A549 (cell line): ENCODE results near the gene NKAP. TPM values are rescaled to one million over a fixed set of nuclear protein-coding genes. Genes with fewer than 3 reads are reported as not detected.

Source experiments
- ATAC-seq, 2 experiments: fragments of 200-7000 bp in 1 of 2; fragments of >200 bp in 1 of 2; cut with Nextera tagmentation in 1 of 2; cut with Tn5 transposase in 1 of 2; 3 replicates each; pipeline versions ENCODE4 v1.8.0 to v1.9.1; 2018 to 2020; ENCODE audit warnings: mild to moderate bottlenecking in 1 of 2, moderate library complexity in 1 of 2
- CTCF ChIA-PET: fragments of 300-600 bp; sonication (Branson Sonifier 250); formaldehyde crosslinking; extraction: SDS; loops from one replicate; lab custom pipeline; 2021; ENCODE audit warnings: antibody characterized with exemption, inconsistent platforms; lab: Yijun Ruan, JAX
- POLR2A ChIA-PET: fragments of 350-600 bp; formaldehyde crosslinking; extraction: SDS; loops from one replicate; lab custom pipeline; 2021; ENCODE audit warnings: antibody characterized with exemption, inconsistent platforms; lab: Yijun Ruan, JAX
- DNase-seq, 2 experiments: peaks; one replicate each; pipeline versions ENCODE4 v3.0.0 to v3.0.0-alpha.2; 2011 to 2016; ENCODE audit warnings: low read depth in 1 of 2, low spot score in 1 of 2
- FAIRE-seq: peaks from 2 replicates; lab custom pipeline; 2011; peaks lifted over from hg19 to GRCh38; lab: Jason Lieb, UNC
- H3K27ac ChIP-seq, 2 experiments: fragments of >200 bp; sonication (Bioruptor Twin); formaldehyde crosslinking; 3 replicates each; pipeline ENCODE4 v1.5.1; 2016 to 2017
- H3K4me1 ChIP-seq: fragments of >200 bp; sonication (Bioruptor Twin); formaldehyde crosslinking; 3 replicates; pipeline ENCODE4 v1.6.1; 2016
- H3K4me2 ChIP-seq: fragments of >200 bp; sonication (Bioruptor Twin); formaldehyde crosslinking; 3 replicates; pipeline ENCODE4 v1.6.1; 2016
- H3K4me3 ChIP-seq: fragments of >200 bp; sonication (Bioruptor Twin); formaldehyde crosslinking; 3 replicates; pipeline ENCODE4 v1.5.1; 2016
- H3K9me3 ChIP-seq: fragments of >200 bp; sonication (Bioruptor Twin); formaldehyde crosslinking; 3 replicates; pipeline ENCODE4 v1.6.1; 2016
- ATOH8 ChIP-seq: fragments of 250-450 bp; sonication (Bioruptor Pico); IDR thresholded peaks from 2 replicates; pipeline ENCODE4 v1.5.0; 2020; ENCODE audit warnings: low read depth, mild to moderate bottlenecking, moderate library complexity
- CBX2 ChIP-seq: fragments of 200-600 bp; sonication (generic); IDR thresholded peaks from 2 replicates; pipeline ENCODE4 v1.6.1; 2016; ENCODE audit warnings: low read depth, mild to moderate bottlenecking, borderline replicate concordance
- CBX8 ChIP-seq: fragments of 200-600 bp; sonication (generic); IDR thresholded peaks from 2 replicates; pipeline ENCODE4 v1.6.1; 2016
- CHD2 ChIP-seq: fragments of 150-350 bp; IDR thresholded peaks from 2 replicates; pipeline ENCODE4 v1.6.1; 2014; ENCODE audit warnings: low read length; ENCODE audit not compliant: partially characterized antibody
- ELK1 ChIP-seq: fragments of 150-350 bp; IDR thresholded peaks from 2 replicates; pipeline ENCODE4 v1.6.1; 2014; ENCODE audit warnings: low read depth, mild to moderate bottlenecking, low read length
- EP300 ChIP-seq, 2 experiments: fragments of >200 bp; sonication (Bioruptor Twin); formaldehyde crosslinking; IDR thresholded peaks; 2 replicates in 1 of 2; 3 replicates in 1 of 2; pipeline ENCODE4 v1.6.1; 2016 to 2017
- ESRRA ChIP-seq: fragments of 150-350 bp; IDR thresholded peaks from 2 replicates; pipeline ENCODE4 v1.6.1; 2014; ENCODE audit warnings: mild to moderate bottlenecking, low read length, borderline replicate concordance
- FOSL2 ChIP-seq, 2 experiments: fragments of 450-650 bp in 1 of 2; fragments of >200 bp in 1 of 2; sonication (Bioruptor Twin) in 1 of 2; formaldehyde crosslinking; IDR thresholded peaks; 2 replicates each; pipeline versions ENCODE4 v1.5.0 to v1.6.1; 2016 to 2020; ENCODE audit warnings: mild to moderate bottlenecking in 1 of 2, moderate library complexity in 1 of 2
- HEYL ChIP-seq: fragments of 250-450 bp; sonication (Bioruptor Pico); IDR thresholded peaks from 2 replicates; pipeline ENCODE4 v1.8.0; 2021; ENCODE audit warnings: mild to moderate bottlenecking, moderate library complexity
- HMGXB4 ChIP-seq: fragments of 250-450 bp; sonication (Bioruptor Pico); IDR thresholded peaks from 2 replicates; pipeline ENCODE4 v1.5.0; 2021; ENCODE audit warnings: mild to moderate bottlenecking, moderate library complexity, borderline replicate concordance
- HOXA7 ChIP-seq: fragments of 250-450 bp; sonication (Bioruptor Pico); IDR thresholded peaks from 2 replicates; pipeline ENCODE4 v1.5.0; 2020; ENCODE audit warnings: mild to moderate bottlenecking, moderate library complexity
- HOXB13 ChIP-seq: fragments of 250-450 bp; sonication (Bioruptor Pico); IDR thresholded peaks from 2 replicates; pipeline ENCODE4 v1.5.0; 2020; ENCODE audit warnings: low read depth, mild to moderate bottlenecking, moderate library complexity
- HOXB5 ChIP-seq: fragments of 250-450 bp; sonication (Bioruptor Pico); IDR thresholded peaks from 2 replicates; pipeline ENCODE4 v1.5.0; 2020; ENCODE audit warnings: mild to moderate bottlenecking, moderate library complexity
- JUNB ChIP-seq: fragments of >200 bp; sonication (Bioruptor Twin); formaldehyde crosslinking; IDR thresholded peaks from 2 replicates; pipeline ENCODE4 v1.6.1; 2016
- KDM1A ChIP-seq: fragments of 200-600 bp; sonication (generic); IDR thresholded peaks from 2 replicates; pipeline ENCODE4 v1.6.1; 2016; ENCODE audit warnings: low read depth, mild to moderate bottlenecking
- MAFK ChIP-seq: fragments of 450-650 bp; IDR thresholded peaks from 2 replicates; pipeline ENCODE4 v1.6.1; 2014; ENCODE audit not compliant: partially characterized antibody
- MAZ ChIP-seq: fragments of 150-350 bp; IDR thresholded peaks from 2 replicates; pipeline ENCODE4 v1.6.1; 2014; ENCODE audit warnings: antibody characterized with exemption, low read depth, low read length, borderline replicate concordance
- MYC ChIP-seq: IDR thresholded peaks from 2 replicates; pipeline ENCODE4 v1.6.1; 2012; ENCODE audit warnings: mild to moderate bottlenecking, inconsistent platforms, low read length, improper control_type of control experiment, borderline replicate concordance
- NFE2L2 ChIP-seq: fragments of 150-350 bp; conservative IDR thresholded peaks from 2 replicates; pipeline ENCODE4 v1.6.1; 2014; ENCODE audit warnings: low read length
- NPAS2 ChIP-seq: fragments of 250-450 bp; sonication (Bioruptor Pico); IDR thresholded peaks from 2 replicates; pipeline ENCODE4 v1.8.0; 2022; ENCODE audit warnings: mild to moderate bottlenecking, moderate library complexity, borderline replicate concordance
- NR3C1 ChIP-seq: fragments of >200 bp; sonication (Bioruptor Twin); formaldehyde crosslinking; IDR thresholded peaks from 3 replicates; pipeline ENCODE4 v1.6.1; 2017
- RAD21 ChIP-seq, 2 experiments: fragments of >200 bp in 1 of 2; sonication (Bioruptor Twin) in 1 of 2; formaldehyde crosslinking in 1 of 2; IDR thresholded peaks in 1 of 2; conservative IDR thresholded peaks in 1 of 2; 2 replicates in 1 of 2; 3 replicates in 1 of 2; pipeline ENCODE4 v1.6.1; 2012 to 2018; ENCODE audit warnings: inconsistent platforms in 1 of 2
- RCOR1 ChIP-seq: fragments of 150-350 bp; IDR thresholded peaks from 2 replicates; pipeline ENCODE4 v1.6.1; 2014; ENCODE audit warnings: antibody characterized with exemption, low read length, low read depth
- RFX5 ChIP-seq: fragments of 450-650 bp; IDR thresholded peaks from 2 replicates; pipeline ENCODE4 v1.7.1; 2014; ENCODE audit warnings: antibody characterized with exemption, mild to moderate bottlenecking, moderate library complexity
- SREBF2 ChIP-seq: fragments of 450-650 bp; IDR thresholded peaks from 2 replicates; pipeline ENCODE4 v1.6.1; 2014; ENCODE audit warnings: mild to moderate bottlenecking, moderate library complexity
- ZC3H11A ChIP-seq: fragments of 450-650 bp; IDR thresholded peaks from 2 replicates; pipeline ENCODE4 v1.6.1; 2014; ENCODE audit warnings: antibody characterized with exemption, mild to moderate bottlenecking
- ZFP36 ChIP-seq: fragments of 450-650 bp; IDR thresholded peaks from 2 replicates; pipeline ENCODE4 v1.6.1; 2014; ENCODE audit warnings: borderline replicate concordance; ENCODE audit not compliant: partially characterized antibody
- WGBS: methylation state at CpG from one replicate; pipeline ENCODE4 v1.1.6; 2017; ENCODE audit errors: missing lambda C conversion rate; 5-methylcytosine and 5-hydroxymethylcytosine counted together
- polyA plus RNA-seq, 4 experiments: library from polyadenylated mRNA; depleted of rRNA in 3 of 4; stranded (reverse); fragments of >200 nt; fragmentation: RNase III in 1 of 4; extraction: RNeasy Plus Mini Kit Qiagen cat#74134 plus additional on column Dnase treatment in 1 of 4; gene quantifications; 2 replicates in 3 of 4; 3 replicates in 1 of 4; pipeline ENCODE4 v1.2.3, GENCODE V29; 2011 to 2017
- TF ChIP-seq, protein P1 (sequence below): IDR thresholded peaks from 2 replicates; pipeline ENCODE4 v1.6.1; 2012; ENCODE audit warnings: low read depth, borderline replicate concordance
- TF ChIP-seq, protein P2 (sequence below): fragments of >200 bp; sonication (Bioruptor Twin); formaldehyde crosslinking; IDR thresholded peaks from 2 replicates; pipeline ENCODE4 v1.6.1; 2016

NKAP gene
- polyA plus RNA-seq, 2 of the 4 experiments (the other 2 are of a cell fraction): 6.3 to 16.9 TPM

DNA sequence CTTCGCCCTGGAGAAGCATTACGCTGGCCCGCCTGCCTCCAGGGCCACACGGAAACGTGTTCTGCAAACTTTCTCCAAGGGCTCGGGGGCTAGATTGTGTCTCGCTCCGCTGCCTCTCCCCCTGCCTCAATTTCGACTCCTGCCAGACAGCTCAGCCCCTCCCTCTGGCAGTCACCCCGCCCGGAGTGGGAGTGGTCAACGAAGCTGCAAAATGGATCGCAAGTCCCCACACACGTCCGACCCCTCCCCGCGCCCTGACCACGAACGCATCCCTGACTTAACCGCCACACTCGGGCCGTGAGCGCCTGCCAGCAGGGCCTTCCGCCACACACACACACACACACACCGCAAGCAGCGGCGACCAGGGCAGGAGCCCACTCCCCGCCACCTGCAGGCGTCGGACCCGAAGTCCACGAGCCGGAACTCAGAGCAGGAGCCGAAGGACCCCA lies 47.0 kb upstream of the NKAP start:
- FAIRE-seq: no peak
- peak; percentile 55 to 65; a peak in 5 of 6 replicates for ATAC-seq
- POLR2A ChIA-PET: no interaction called here
- CTCF ChIA-PET: interaction anchor here (0.6 to 2.7 kb wide), 2 partner anchors 11 to 110 kb away, joined by 3 to 8 read pairs; no protein-coding TSS in a partner anchor
- Histone ChIP-seq H3K4me1 (no peaks in the 10 kb centered on the region), H3K4me2 (peak overlapping the region; percentile 97), H3K9me3 (no peaks in the 10 kb centered on the region; the same call in 2 of the 3 replicates), H3K4me3 (peak overlapping the region; percentile 47), H3K27ac (no peak overlapping the region)
- DNase-seq: no peak
- TF ChIP-seq HEYL (no peak), HOXB5 (no peak), CBX2 (no peak), NPAS2 (CRISPR knock-in tag) (no peak), MYC (no peak), HMGXB4 (CRISPR knock-in tag) (no peak), EP300 (IDR thresholded peaks at IDR 0.05) (no peak), FOSL2 (IDR thresholded peaks at IDR 0.05) (no peak), FOSL2 (CRISPR knock-in tag; IDR thresholded peaks at IDR 0.05) (no peak), KDM1A (no peak), RFX5 (no peak), ESRRA (no peak), NR3C1 (no peak), JUNB (no peak), HOXB13 (CRISPR knock-in tag) (no peak), RCOR1 (no peak), ELK1 (no peak), MAFK (no peak)
- TF ChIP-seq, protein P1, sequence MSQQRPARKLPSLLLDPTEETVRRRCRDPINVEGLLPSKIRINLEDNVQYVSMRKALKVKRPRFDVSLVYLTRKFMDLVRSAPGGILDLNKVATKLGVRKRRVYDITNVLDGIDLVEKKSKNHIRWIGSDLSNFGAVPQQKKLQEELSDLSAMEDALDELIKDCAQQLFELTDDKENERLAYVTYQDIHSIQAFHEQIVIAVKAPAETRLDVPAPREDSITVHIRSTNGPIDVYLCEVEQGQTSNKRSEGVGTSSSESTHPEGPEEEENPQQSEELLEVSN: no peak
- 0% methylated on average over 1 of the region's 34 CpGs for WGBS

DNA sequence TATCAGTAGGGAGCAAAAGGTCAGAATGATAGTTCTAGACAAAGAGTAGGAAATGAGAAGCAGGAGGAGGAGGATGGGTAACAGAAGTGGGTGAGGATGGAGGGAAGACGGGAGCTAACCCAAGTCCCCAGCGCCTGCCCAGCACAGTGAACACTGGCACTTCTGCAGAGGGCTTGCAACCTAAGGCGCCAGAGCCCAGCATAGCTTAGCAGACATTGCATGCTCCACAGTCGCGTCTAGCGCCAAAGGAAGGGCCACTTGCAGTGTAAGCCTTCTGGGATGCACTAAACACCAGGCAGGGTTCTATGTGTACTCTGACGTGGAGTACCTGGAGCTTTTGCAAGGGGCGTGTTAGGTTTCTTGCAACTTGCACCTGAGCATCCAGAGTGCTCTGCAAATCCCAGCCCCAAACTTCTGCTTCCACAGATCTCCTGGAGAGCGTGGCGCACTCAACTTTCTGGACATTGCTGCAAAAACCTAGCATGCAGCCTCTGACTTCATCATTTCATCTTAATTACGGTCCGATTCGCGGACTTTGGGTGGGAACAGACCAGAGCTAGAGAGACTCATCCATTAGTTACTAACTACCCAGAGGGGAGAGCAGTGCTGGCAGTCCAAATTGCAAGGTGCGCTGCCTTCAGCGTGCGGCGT lies 46.5 kb upstream of the NKAP start:
- Histone ChIP-seq H3K4me2 (peak overlapping the region; percentile 97), H3K4me3 (peak overlapping the region; percentile 47), H3K27ac (no peak overlapping the region), H3K4me1 (no peaks in the 10 kb centered on the region), H3K9me3 (no peaks in the 10 kb centered on the region; the same call in 2 of the 3 replicates)
- TF ChIP-seq ATOH8 (CRISPR knock-in tag) (no peak), CBX2 (no peak), CBX8 (no peak), ELK1 (no peak), HEYL (no peak), HOXA7 (no peak), EP300 (IDR thresholded peaks at IDR 0.05) (no peak), CHD2 (no peak), ZC3H11A (no peak), ZFP36 (no peak), NR3C1 (no peak), NFE2L2 (no peak), ESRRA (no peak), MAZ (no peak), NPAS2 (CRISPR knock-in tag) (no peak), RAD21 (conservative IDR thresholded peaks at IDR 0.05 in 1 of 2, IDR thresholded peaks at IDR 0.05 in 1 of 2) (no peak), SREBF2 (no peak)
- TF ChIP-seq, protein P2, sequence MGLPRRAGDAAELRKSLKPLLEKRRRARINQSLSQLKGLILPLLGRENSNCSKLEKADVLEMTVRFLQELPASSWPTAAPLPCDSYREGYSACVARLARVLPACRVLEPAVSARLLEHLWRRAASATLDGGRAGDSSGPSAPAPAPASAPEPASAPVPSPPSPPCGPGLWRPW: no peak
- FAIRE-seq (no peak), DNase-seq (no peak), ATAC-seq (peak; percentile 46 to 64; a peak in 4 of 6 replicates)
- ChIA-PET CTCF (interaction anchor here (2.7 kb wide), 1 partner anchor 10 kb away, joined by 8 read pairs; no protein-coding TSS in a partner anchor), POLR2A (no interaction called here)
- 17% methylated on average over 14 of the region's 18 CpGs for WGBS
